ENCODE results near the gene FFAR3.

Gene FFAR3

GRCh38 chr19:35363001-35363590, 4.8 kb downstream of the FFAR3 start:
- H3K9me3 Mint-ChIP-seq = no peaks in the 10 kb centered on the region
- no peak for TF ChIP-seq CTCF (IDR thresholded peaks at IDR 0.05; ENCODE audit: unreplicated experiment in 3 of 3)
- no peaks in the 10 kb centered on the region for H3K36me3 Mint-ChIP-seq (ENCODE audit: low read depth)
- no peak overlapping the region for H3K27ac Mint-ChIP-seq
- peaks cover 3% of the 10 kb centered on the region for H3K4me1 Mint-ChIP-seq
- no peak overlapping the region for H3K4me3 Mint-ChIP-seq
- H3K27me3 Mint-ChIP-seq (ENCODE audit: low read depth) = peaks cover 6% of the 10 kb centered on the region

DNA sequence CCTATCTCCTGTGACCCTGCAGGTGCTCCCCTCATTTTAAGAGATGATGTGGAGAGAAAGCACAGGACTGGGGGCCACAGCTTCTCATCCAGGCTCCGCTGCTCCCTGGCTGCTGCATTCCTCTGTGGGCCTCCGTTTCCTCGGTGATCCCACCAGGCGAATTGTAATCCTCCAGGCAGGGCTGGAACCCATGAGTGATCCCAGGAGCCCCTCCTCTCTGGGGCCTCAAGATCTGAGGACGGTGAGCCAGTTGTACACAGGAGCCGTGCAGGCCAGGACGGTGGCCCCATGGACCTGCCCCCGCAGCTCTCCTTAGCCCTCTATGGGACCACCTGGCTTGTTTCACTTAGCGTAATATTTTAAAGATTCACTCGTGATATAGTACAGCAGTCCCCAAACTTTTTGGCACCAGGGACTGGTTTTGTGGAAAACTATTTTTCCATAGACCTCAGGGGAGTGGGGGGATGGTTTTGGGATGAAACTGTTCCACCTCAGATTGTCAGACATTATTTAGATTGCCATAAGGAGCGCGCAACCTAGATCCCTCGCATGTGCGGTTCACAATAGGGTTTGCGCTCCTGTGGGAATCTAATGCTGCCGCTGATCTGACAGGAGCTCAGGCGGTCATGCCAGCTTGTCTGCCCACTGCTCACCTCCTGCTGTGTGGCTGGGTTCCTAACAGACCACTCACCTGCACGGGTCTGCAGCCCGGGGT, 5.6 kb downstream of the FFAR3 start:
- Mint-ChIP-seq H3K27me3 (ENCODE audit: low read depth) (peaks cover 9% of the 10 kb centered on the region), H3K27ac (no peak overlapping the region), H3K4me3 (no peak overlapping the region), H3K36me3 (ENCODE audit: low read depth) (no peaks in the 10 kb centered on the region), H3K4me1 (no peaks in the 10 kb centered on the region), H3K9me3 (no peaks in the 10 kb centered on the region)
- no peak for TF ChIP-seq CTCF (IDR thresholded peaks at IDR 0.05; ENCODE audit: unreplicated experiment in 3 of 3)

DNA sequence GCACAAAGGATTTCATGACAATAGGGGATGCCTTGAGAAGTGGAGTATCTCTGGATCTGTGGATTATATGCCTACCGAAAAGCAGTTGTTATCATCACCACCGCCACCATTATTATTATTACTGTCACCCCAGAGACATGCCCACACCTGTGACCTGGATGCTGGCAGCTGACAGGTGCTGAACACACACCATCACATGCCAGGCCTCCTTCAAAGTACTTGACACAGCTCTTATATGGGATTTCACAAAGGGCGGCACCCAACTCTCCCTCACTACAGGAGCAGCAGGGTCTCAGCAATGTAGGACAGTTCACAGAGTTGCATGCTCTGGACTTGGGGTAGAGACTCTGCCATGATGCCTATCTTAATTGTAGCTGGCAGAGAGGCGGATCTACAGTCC, 7.0 kb downstream of the FFAR3 start:
- peaks cover 9% of the 10 kb centered on the region for H3K27me3 Mint-ChIP-seq (ENCODE audit: low read depth)
- no peak overlapping the region for H3K4me3 Mint-ChIP-seq
- no peaks in the 10 kb centered on the region for H3K9me3 Mint-ChIP-seq
- H3K36me3 Mint-ChIP-seq (ENCODE audit: low read depth) = no peaks in the 10 kb centered on the region
- H3K4me1 Mint-ChIP-seq = no peaks in the 10 kb centered on the region
- H3K27ac Mint-ChIP-seq = no peak overlapping the region
- no peak for TF ChIP-seq CTCF (IDR thresholded peaks at IDR 0.05; ENCODE audit: unreplicated experiment in 3 of 3)

DNA sequence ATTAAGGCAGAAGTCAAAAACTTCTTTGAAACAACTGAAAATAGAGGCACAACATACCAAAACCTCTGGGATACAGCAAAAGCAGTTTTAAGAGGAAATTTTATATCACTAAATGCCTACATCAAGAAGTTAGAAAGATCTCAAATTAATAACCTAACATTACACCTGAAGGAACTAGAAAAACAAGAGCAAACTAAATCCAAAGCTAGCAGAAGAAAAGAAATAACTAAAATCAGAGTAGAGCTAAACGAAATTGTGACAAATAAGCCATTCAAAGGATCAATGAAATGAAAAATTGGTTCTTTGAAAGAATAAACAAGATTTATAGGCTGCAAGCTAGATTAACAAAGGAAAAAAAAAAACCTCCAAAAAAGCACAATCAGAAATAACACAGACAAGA, 10.1 kb downstream of the FFAR3 start:
- no peaks in the 10 kb centered on the region for H3K36me3 Mint-ChIP-seq (ENCODE audit: low read depth)
- TF ChIP-seq CTCF (IDR thresholded peaks at IDR 0.05; ENCODE audit: unreplicated experiment in 3 of 3) = no peak
- no peak overlapping the region for H3K27ac Mint-ChIP-seq
- H3K4me1 Mint-ChIP-seq = no peaks in the 10 kb centered on the region
- no peak overlapping the region for H3K4me3 Mint-ChIP-seq
- no peaks in the 10 kb centered on the region for H3K9me3 Mint-ChIP-seq
- H3K27me3 Mint-ChIP-seq (ENCODE audit: low read depth) = peaks cover 5% of the 10 kb centered on the region

- Mint-ChIP-seq H3K4me3 (no peak overlapping the region), H3K36me3 (ENCODE audit: low read depth) (no peaks in the 10 kb centered on the region), H3K27ac (no peak overlapping the region), H3K27me3 (ENCODE audit: low read depth) (peaks cover 5% of the 10 kb centered on the region), H3K9me3 (no peaks in the 10 kb centered on the region), H3K4me1 (no peaks in the 10 kb centered on the region)
- TF ChIP-seq CTCF (IDR thresholded peaks at IDR 0.05; ENCODE audit: unreplicated experiment in 3 of 3) = no peak
These were observed 11.3 kb downstream of the FFAR3 start for GRCh38 chr19:35369522-35369921.

DNA sequence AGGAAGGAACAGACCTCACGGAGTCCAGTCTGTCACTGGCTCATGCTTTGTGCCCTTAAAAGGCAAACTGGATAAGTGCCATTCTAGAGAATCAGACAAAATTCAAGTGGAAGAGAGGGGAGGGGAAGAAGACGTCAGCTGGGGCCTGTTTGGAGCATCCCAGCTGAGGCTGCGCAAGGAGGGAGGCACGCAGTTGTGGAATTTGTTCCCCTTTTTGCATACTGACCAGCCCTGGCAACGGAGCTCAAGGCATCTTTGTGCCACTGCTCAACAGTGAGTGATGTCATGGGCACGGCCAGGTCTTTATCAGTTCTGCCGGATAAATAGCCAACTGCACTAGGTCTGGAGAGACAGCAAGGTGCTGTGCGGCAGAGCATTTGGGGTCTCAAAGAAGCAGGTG, 12.5 kb downstream of the FFAR3 start, which contains the start of gene GPR42:
Gene GPR42 (plus strand): TSS at position 347 of the 400 bp plus-strand sequence. CDS start 292 bp downstream, outside the sequence.
- TF ChIP-seq CTCF (IDR thresholded peaks at IDR 0.05; ENCODE audit: unreplicated experiment in 3 of 3) = no peak
- H3K4me3 Mint-ChIP-seq = no peak within 1 kb of the TSS
- no peaks in the 10 kb centered on the region for H3K36me3 Mint-ChIP-seq (ENCODE audit: low read depth)
- H3K27me3 Mint-ChIP-seq (ENCODE audit: low read depth) = peaks cover 5% of the 10 kb centered on the region
- H3K9me3 Mint-ChIP-seq = no peaks in the 10 kb centered on the region
- no peak within 1 kb of the TSS for H3K27ac Mint-ChIP-seq
- H3K4me1 Mint-ChIP-seq = no peaks in the 10 kb centered on the region
